Raji (cell line): ENCODE measurements around the gene SLC34A3.

ENCODE experiments used
- POLR2A ChIP-seq: IDR thresholded peaks from 2 replicates; pipeline ENCODE4 v1.6.1; 2011; ENCODE audit warnings: low read depth, low read length, control low read depth; ENCODE audit not compliant: insufficient read depth

The SLC34A3 gene

GRCh38 chr9:137191691-137192447 is 38.8 kb upstream of the SLC34A3 start:
- 0 out of 2 replicates have a peak, but pooled peaks have one; percentile 1 for TF ChIP-seq POLR2A

- no peak for TF ChIP-seq POLR2A
Observed at GRCh38 chr9:137192448-137192780, 38.3 kb upstream of the SLC34A3 start.

- TF ChIP-seq POLR2A: no peak
Observed at GRCh38 chr9:137192859-137193258, 37.8 kb upstream of the SLC34A3 start.

- no peak for TF ChIP-seq POLR2A
Observed at GRCh38 chr9:137193771-137194170, 36.9 kb upstream of the SLC34A3 start.

- TF ChIP-seq POLR2A: no peak
Observed at GRCh38 chr9:137194388-137194787, 36.3 kb upstream of the SLC34A3 start.

- TF ChIP-seq POLR2A: no peak
Observed at GRCh38 chr9:137194909-137195308, 35.8 kb upstream of the SLC34A3 start.

- TF ChIP-seq POLR2A: no peak
Observed at GRCh38 chr9:137195525-137196220, 35.0 kb upstream of the SLC34A3 start.

GRCh38 chr9:137198051-137198901 is 32.4 kb upstream of the SLC34A3 start:
- TF ChIP-seq POLR2A: no peak

GRCh38 chr9:137198902-137199283 is 31.8 kb upstream of the SLC34A3 start:
- no peak for TF ChIP-seq POLR2A

- TF ChIP-seq POLR2A: no peak
Observed at GRCh38 chr9:137199411-137200121, 31.1 kb upstream of the SLC34A3 start.

GRCh38 chr9:137200311-137201204 is 30.1 kb upstream of the SLC34A3 start, which contains the start of gene TPRN:
Gene TPRN, minus strand, starts transcription at chr9:137200741. Its CDS starts 30 bp downstream, at chr9:137200711.
- TF ChIP-seq POLR2A: peak; percentile 89

GRCh38 chr9:137201205-137201868 is 29.4 kb upstream of the SLC34A3 start:
- peak; percentile 40; the same call in 1 of the 2 replicates for TF ChIP-seq POLR2A

- no peak for TF ChIP-seq POLR2A
Observed at GRCh38 chr9:137202966-137203365, 27.7 kb upstream of the SLC34A3 start.

GRCh38 chr9:137204731-137205125 is 26.0 kb upstream of the SLC34A3 start:
- TF ChIP-seq POLR2A: no peak
